Cardiac muscle cell (in vitro differentiated cells and primary cell): Measurements from ENCODE around the gene SIGLEC9. TPM values are rescaled to one million over a fixed set of nuclear protein-coding genes. Genes with fewer than 3 reads are reported as not detected.

Experiments
- DNase-seq, 2 donors: peaks; one replicate each; pipeline versions ENCODE4 v3.0.0 to v3.0.0-alpha.2; 2010 to 2017; ENCODE audit warnings: low read depth in 1 of 2, low spot score in 1 of 2
- H3K27ac ChIP-seq: fragments of 200-600 bp; sonication (generic); 2 replicates; pipeline ENCODE4 v1.5.1; 2016
- H3K27me3 ChIP-seq: fragments of 200-600 bp; sonication (generic); 2 replicates; pipeline ENCODE4 v1.6.0; 2016; ENCODE audit warnings: control low read depth
- H3K36me3 ChIP-seq: fragments of 200-600 bp; sonication (generic); 2 replicates; pipeline ENCODE4 v1.5.1; 2016; ENCODE audit warnings: control low read depth
- H3K4me1 ChIP-seq: fragments of 200-600 bp; sonication (generic); 2 replicates; pipeline ENCODE4 v1.8.1; 2017; ENCODE audit warnings: low read depth, mild to moderate bottlenecking, mixed run types
- H3K4me3 ChIP-seq: fragments of 200-600 bp; sonication (generic); 2 replicates; pipeline ENCODE4 v1.5.1; 2016; ENCODE audit warnings: mild to moderate bottlenecking
- H3K9me3 ChIP-seq: fragments of 200-600 bp; sonication (generic); 2 replicates; pipeline ENCODE4 v1.5.1; 2017; ENCODE audit warnings: low read depth, mild to moderate bottlenecking, control low read depth
- CTCF ChIP-seq: IDR thresholded peaks from 2 replicates; pipeline ENCODE4 v1.5.1; 2012; ENCODE audit warnings: low read depth, mild to moderate bottlenecking, low read length
- polyA plus RNA-seq: library from polyadenylated mRNA; unstranded; fragments of >200 nt; fragmentation: Nextera tagmentation; extraction: Ambion mirVana; gene quantifications from 2 replicates; pipeline ENCODE4 v1.2.1, GENCODE V29; 2016
- total RNA-seq: library from RNA; depleted of rRNA; stranded (reverse); fragments of >200 nt; gene quantifications from 2 replicates; pipeline ENCODE4 v1.2.3, GENCODE V29; 2016

The SIGLEC9 gene
- total and polyA plus RNA-seq, 2 experiments from 2014 or later, result not detected

DNA sequence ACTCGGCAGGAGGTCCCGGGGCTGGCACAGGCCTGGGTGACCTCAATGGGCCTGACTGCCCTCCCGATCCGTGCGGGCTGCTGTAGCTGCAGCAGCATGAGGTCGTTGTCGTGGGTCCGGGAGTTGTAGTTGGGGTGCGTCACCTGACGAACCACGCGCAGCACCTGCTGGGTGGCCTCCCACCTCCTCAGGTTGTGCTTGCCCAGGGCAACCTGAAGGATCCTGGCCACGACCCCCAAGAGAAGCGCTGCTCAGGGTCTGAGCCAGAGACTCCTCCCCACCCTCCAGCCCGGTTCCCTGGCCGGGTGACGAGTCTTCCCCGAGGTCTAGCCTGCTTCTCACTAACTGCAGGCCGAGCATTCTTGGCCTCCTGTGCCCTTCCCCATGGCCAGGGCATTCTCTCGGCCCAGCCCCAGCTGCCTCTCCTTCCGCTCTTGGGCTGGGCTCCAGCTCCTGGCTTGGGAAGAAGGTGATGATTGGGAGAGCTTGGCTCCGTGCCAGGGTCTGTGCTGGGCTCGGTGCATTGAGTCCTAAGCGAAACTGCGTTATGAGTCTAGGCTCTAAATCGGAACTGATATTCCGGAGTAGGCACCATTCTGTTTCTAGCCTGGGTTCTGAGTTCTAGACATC lies 45.1 kb upstream of the SIGLEC9 start:
- Histone ChIP-seq H3K4me3 (no peak overlapping the region), H3K9me3 (no peaks in the 10 kb centered on the region), H3K27me3 (peaks cover 4% of the 10 kb centered on the region), H3K27ac (no peak overlapping the region), H3K36me3 (no peaks in the 10 kb centered on the region), H3K4me1 (no peaks in the 10 kb centered on the region)
- DNase-seq, result peak; percentile 53 to 83
- no peak for TF ChIP-seq CTCF

GRCh38 chr19:51081476-51081875 lies 43.2 kb upstream of the SIGLEC9 start:
- H3K27me3 ChIP-seq, result peaks cover 4% of the 10 kb centered on the region
- H3K9me3 ChIP-seq, result no peaks in the 10 kb centered on the region
- no peak for TF ChIP-seq CTCF

GRCh38 chr19:51082611-51083010 lies 42.1 kb upstream of the SIGLEC9 start, which contains the start of gene KLK14:
TSS of gene KLK14 (minus strand) at chr19:51082887. CDS start at chr19:51082614, 273 bp downstream.
- Histone ChIP-seq H3K9me3 (no peaks in the 10 kb centered on the region), H3K4me1 (no peaks in the 10 kb centered on the region), H3K27ac (no peak within 1 kb of the TSS), H3K27me3 (peaks cover 4% of the 10 kb centered on the region), H3K4me3 (no peak within 1 kb of the TSS), H3K36me3 (no peaks in the 10 kb centered on the region)
- TF ChIP-seq CTCF, result no peak
- DNase-seq, result no peak

More at GRCh38 chr19:51081476-51081875, 43.2 kb upstream of the SIGLEC9 start:
- Histone ChIP-seq H3K4me3 (no peak overlapping the region), H3K36me3 (no peaks in the 10 kb centered on the region), H3K4me1 (no peaks in the 10 kb centered on the region), H3K27ac (no peak overlapping the region)
- no peak for DNase-seq

- TF ChIP-seq CTCF, result no peak
- H3K27ac ChIP-seq, result no peak overlapping the region
Measured at GRCh38 chr19:51083181-51083580, 41.5 kb upstream of the SIGLEC9 start.

DNA sequence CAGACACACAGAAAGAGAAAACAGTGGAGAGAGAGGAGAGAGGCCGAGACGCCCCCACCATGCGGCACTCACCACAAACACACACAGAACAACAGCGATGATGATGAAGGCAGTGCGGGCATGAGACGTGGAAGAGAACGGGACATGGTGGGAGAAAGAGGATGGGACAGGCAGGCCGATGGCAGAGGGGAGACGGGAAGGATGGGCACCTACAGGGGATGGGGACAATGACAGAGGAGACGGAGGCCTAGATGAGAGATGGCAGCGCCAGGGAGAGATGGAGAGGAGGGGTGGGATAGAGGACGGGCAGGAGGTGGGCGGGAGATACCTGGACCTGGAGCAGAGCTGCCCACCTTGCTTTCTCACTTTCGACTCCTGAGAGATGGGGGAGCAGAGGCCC lies 40.9 kb upstream of the SIGLEC9 start:
- no peaks in the 10 kb centered on the region for H3K36me3 ChIP-seq
- no peak overlapping the region for H3K4me3 ChIP-seq
- peaks cover 4% of the 10 kb centered on the region for H3K27me3 ChIP-seq
- H3K9me3 ChIP-seq, result no peaks in the 10 kb centered on the region
- H3K27ac ChIP-seq, result no peak overlapping the region
- no peaks in the 10 kb centered on the region for H3K4me1 ChIP-seq
- TF ChIP-seq CTCF, result no peak
- no peak for DNase-seq

More at GRCh38 chr19:51083181-51083580, 41.5 kb upstream of the SIGLEC9 start:
- H3K9me3 ChIP-seq, result no peaks in the 10 kb centered on the region
- peaks cover 4% of the 10 kb centered on the region for H3K27me3 ChIP-seq
- no peak overlapping the region for H3K4me3 ChIP-seq
- no peak for DNase-seq
- no peaks in the 10 kb centered on the region for H3K36me3 ChIP-seq
- no peaks in the 10 kb centered on the region for H3K4me1 ChIP-seq
